K562 (cell line): ENCODE measurements around the gene LPGAT1. TPM values are rescaled to one million over a fixed set of nuclear protein-coding genes. Genes with fewer than 3 reads are reported as not detected.

Source experiments
- ATAC-seq: fragments of 200-7000 bp; cut with Tn5 transposase; 3 replicates; pipeline ENCODE4 v1.9.1; 2020; ENCODE audit warnings: moderate library complexity
- BruUV-seq: library from RNA; stranded (reverse); fragments of 400-500 nt; replicated peaks from 2 replicates; lab custom pipeline; 2021; lab: Mats Ljungman, UMichigan
- CTCF ChIA-PET: fragments of 300-600 bp; formaldehyde crosslinking; extraction: SDS; loops from one replicate; lab custom pipeline; 2021; ENCODE audit warnings: low intra/inter-chr PET ratio; lab: Yijun Ruan, JAX
- POLR2A ChIA-PET: fragments of 300-600, 350-650 bp; sonication (Branson Sonifier 250); formaldehyde crosslinking; extraction: SDS; loops from one replicate; lab custom pipeline; 2021; ENCODE audit warnings: antibody characterized with exemption, inconsistent platforms; lab: Yijun Ruan, JAX
- DNase-seq, 4 experiments: peaks; one replicate each; pipeline versions ENCODE4 v3.0.0 to v3.0.0-alpha.2; 2011 to 2018; ENCODE audit warnings: low spot score in 3 of 4, mixed read lengths in 3 of 4; ENCODE audit errors: extremely low read depth in 1 of 4
- FAIRE-seq: peaks from 2 replicates; lab custom pipeline; 2011; peaks lifted over from hg19 to GRCh38; lab: Jason Lieb, UNC
- H2AFZ ChIP-seq: 2 replicates; pipeline ENCODE4 v1.6.0; 2011; ENCODE audit warnings: low read depth, low read length, control low read depth, inconsistent platforms
- H3K27ac ChIP-seq: fragments of 200-600 bp; 3 replicates; pipeline ENCODE4 v1.8.0; 2011; ENCODE audit warnings: low read depth, mild to moderate bottlenecking, control low read depth, inconsistent platforms, low read length, moderate library complexity, mixed read lengths; ENCODE audit errors: extremely low read depth
- H3K27me3 ChIP-seq, 2 experiments: fragments of 300-600 bp in 1 of 2; 2 replicates in 1 of 2; 3 replicates in 1 of 2; pipeline versions ENCODE4 v1.6.0 to v1.8.0; 2011; ENCODE audit warnings: inconsistent platforms in 2 of 2, low read length in 2 of 2, mild to moderate bottlenecking in 1 of 2, mixed read lengths in 1 of 2, moderate library complexity in 1 of 2; ENCODE audit not compliant: control insufficient read depth in 2 of 2, insufficient read depth in 2 of 2
- H3K36me3 ChIP-seq: fragments of 300-600 bp; 3 replicates; pipeline ENCODE4 v1.8.0; 2011; ENCODE audit warnings: mild to moderate bottlenecking, low read length, inconsistent platforms; ENCODE audit not compliant: control insufficient read depth, insufficient read depth
- H3K4me1 ChIP-seq, 2 experiments: fragments of 200-600 bp in 1 of 2; replicated peaks in 1 of 2; 2 replicates in 1 of 2; 3 replicates in 1 of 2; pipeline versions ENCODE4 v1.5.1 to v1.8.0; 2011; ENCODE audit warnings: inconsistent platforms in 2 of 2, low read length in 2 of 2, mild to moderate bottlenecking in 1 of 2, mixed read lengths in 1 of 2, moderate library complexity in 1 of 2; ENCODE audit not compliant: control insufficient read depth in 2 of 2, insufficient read depth in 2 of 2
- H3K4me2 ChIP-seq: 2 replicates; pipeline ENCODE4 v1.6.1; 2011; ENCODE audit warnings: low read length, control low read depth, inconsistent platforms, mixed read lengths; ENCODE audit not compliant: insufficient read depth
- H3K4me3 ChIP-seq: fragments of 200-600 bp; sonication (generic), shearing (Covaris generic); 2 replicates; pipeline ENCODE4 v1.5.1; 2016; ENCODE audit warnings: control low read depth, inconsistent platforms
- H3K79me2 ChIP-seq: fragments of 200-600 bp; 3 replicates; pipeline ENCODE4 v1.8.0; 2011; ENCODE audit warnings: low read length, inconsistent platforms; ENCODE audit not compliant: control insufficient read depth, insufficient read depth
- H3K9ac ChIP-seq, 2 experiments: 2 replicates each; pipeline versions ENCODE4 v1.6.0 to v1.6.1; 2011; ENCODE audit warnings: low read depth in 2 of 2, low read length in 2 of 2, control low read depth in 1 of 2, inconsistent platforms in 1 of 2, mild to moderate bottlenecking in 1 of 2, mixed read lengths in 1 of 2; ENCODE audit not compliant: insufficient read depth in 1 of 2
- H3K9me1 ChIP-seq: one replicate; pipeline ENCODE4 v1.6.0; 2011; ENCODE audit warnings: inconsistent platforms, mild to moderate bottlenecking, low read length, moderate library complexity; ENCODE audit not compliant: control insufficient read depth, insufficient read depth
- H3K9me3 ChIP-seq: replicated peaks from 2 replicates; pipeline ENCODE4 v1.5.1; 2011; ENCODE audit warnings: low read depth, low read length, inconsistent platforms; ENCODE audit not compliant: control insufficient read depth, insufficient read depth
- H4K20me1 ChIP-seq: replicated peaks from 2 replicates; pipeline ENCODE4 v1.6.1; 2011; ENCODE audit warnings: low read length, inconsistent platforms, mixed read lengths; ENCODE audit not compliant: control insufficient read depth, insufficient read depth
- NBN ChIP-seq: fragments of 450-650 bp; IDR thresholded peaks from 2 replicates; pipeline ENCODE4 v1.6.1; 2016; ENCODE audit warnings: low read depth, mild to moderate bottlenecking
- PHTF2 ChIP-seq: fragments of 250-450 bp; sonication (Bioruptor Pico); IDR thresholded peaks from 2 replicates; pipeline ENCODE4 v1.5.0; 2021; ENCODE audit warnings: mild to moderate bottlenecking
- SMARCC2 ChIP-seq: fragments of 450-650 bp; IDR thresholded peaks from 2 replicates; pipeline ENCODE4 v1.6.1; 2017; ENCODE audit warnings: antibody characterized with exemption, moderate library complexity, mild to moderate bottlenecking, low read depth
- SRSF1 ChIP-seq: fragments of 200-400 bp; formaldehyde crosslinking; IDR thresholded peaks from 2 replicates; pipeline ENCODE4 v1.6.1; 2017; ENCODE audit warnings: mild to moderate bottlenecking, low read depth, low read length, moderate library complexity
- ZKSCAN8 ChIP-seq: fragments of 200-800 bp; sonication (Bioruptor generic); IDR thresholded peaks from 2 replicates; pipeline ENCODE4 v1.6.1; 2016; ENCODE audit warnings: missing genetic modification characterization, missing compliant biosample characterization
- ZNF224 ChIP-seq: sonication (generic); formaldehyde crosslinking; IDR thresholded peaks from 2 replicates; pipeline ENCODE4 v1.8.0; 2022; ENCODE audit warnings: mild to moderate bottlenecking, missing genetic modification reagents
- ZNF695 ChIP-seq: fragments of 450-650 bp; formaldehyde crosslinking; IDR thresholded peaks from 2 replicates; pipeline ENCODE4 v1.4.0; 2020; ENCODE audit warnings: mild to moderate bottlenecking, moderate library complexity
- WGBS: fragments of 100-300 bp; shearing (Covaris generic); methylation state at CpG from one replicate; pipeline ENCODE4 v1.1.6; 2016; ENCODE audit warnings: low coverage, mixed read lengths; ENCODE audit not compliant: insufficient coverage; ENCODE audit errors: missing lambda C conversion rate; 5-methylcytosine and 5-hydroxymethylcytosine counted together
- in situ Hi-C: fragments of 300-500 bp; cut with MboI; formaldehyde crosslinking; loops from 4 replicates; pipeline ENCODE4 v1.15.0; 2018; ENCODE audit warnings: inconsistent platforms, mixed read lengths
- intact Hi-C: fragments of 100-400 bp; cut with micrococcal nuclease; formaldehyde crosslinking; loops from 2 replicates; pipeline ENCODE4 v1.14.2; 2022
- polyA plus RNA-seq, 8 experiments: library from polyadenylated mRNA; depleted of rRNA in 4 of 8; stranded (reverse) in 5 of 8; unstranded in 3 of 8; fragments of >200 nt; fragmentation: Nextera tagmentation in 2 of 8; fragmentation: Illumina TruSeq in 1 of 8; extraction: Ambion mirVana in 2 of 8; extraction: Trizol in 1 of 8; gene quantifications; 2 replicates each; pipeline versions ENCODE4 v1.2.1 to v1.2.3, GENCODE V29; 2011 to 2014; ENCODE audit warnings: inconsistent platforms in 1 of 8, missing spikeins in 1 of 8
- total RNA-seq, 7 experiments: library from RNA; depleted of rRNA in 6 of 7; stranded (reverse); fragments of >200 nt in 6 of 7; fragmentation: Illumina TruSeq in 2 of 7; extraction: Trizol in 2 of 7; gene quantifications; 2 replicates each; pipeline versions ENCODE4 v1.2.1 to v1.2.3, GENCODE V29; 2011 to 2021; ENCODE audit warnings: low replicate concordance in 1 of 7
- TF ChIP-seq, protein P1 (sequence below): fragments of 250-450 bp; sonication (Bioruptor Pico); IDR thresholded peaks from 2 replicates; pipeline ENCODE4 v1.4.0; 2020; ENCODE audit warnings: mild to moderate bottlenecking, moderate library complexity, borderline replicate concordance
- TF ChIP-seq, protein P2 (sequence below): fragments of 450-650 bp; IDR thresholded peaks from 2 replicates; pipeline ENCODE4 v1.6.1; 2014; ENCODE audit warnings: low read depth, mild to moderate bottlenecking, moderate library complexity, borderline replicate concordance
- TF ChIP-seq, protein P3 (sequence below): IDR thresholded peaks from 2 replicates; pipeline ENCODE4 v1.6.1; 2011; ENCODE audit warnings: borderline replicate concordance, low read depth, mild to moderate bottlenecking, moderate library complexity, low read length; ENCODE audit not compliant: insufficient read depth, poor library complexity, severe bottlenecking
- TF ChIP-seq, protein P4 (sequence below): fragments of 200-800 bp; sonication (Bioruptor generic); IDR thresholded peaks from 2 replicates; pipeline ENCODE4 v1.6.1; 2017; ENCODE audit warnings: missing genetic modification characterization, missing compliant biosample characterization

LPGAT1 gene
- total and polyA plus RNA-seq, 9 of the 15 experiments (the other 6 are each of a cell fraction or from before 2014, with no cell fraction given) = 5.7 to 31.4 (median 16.3) TPM

DNA sequence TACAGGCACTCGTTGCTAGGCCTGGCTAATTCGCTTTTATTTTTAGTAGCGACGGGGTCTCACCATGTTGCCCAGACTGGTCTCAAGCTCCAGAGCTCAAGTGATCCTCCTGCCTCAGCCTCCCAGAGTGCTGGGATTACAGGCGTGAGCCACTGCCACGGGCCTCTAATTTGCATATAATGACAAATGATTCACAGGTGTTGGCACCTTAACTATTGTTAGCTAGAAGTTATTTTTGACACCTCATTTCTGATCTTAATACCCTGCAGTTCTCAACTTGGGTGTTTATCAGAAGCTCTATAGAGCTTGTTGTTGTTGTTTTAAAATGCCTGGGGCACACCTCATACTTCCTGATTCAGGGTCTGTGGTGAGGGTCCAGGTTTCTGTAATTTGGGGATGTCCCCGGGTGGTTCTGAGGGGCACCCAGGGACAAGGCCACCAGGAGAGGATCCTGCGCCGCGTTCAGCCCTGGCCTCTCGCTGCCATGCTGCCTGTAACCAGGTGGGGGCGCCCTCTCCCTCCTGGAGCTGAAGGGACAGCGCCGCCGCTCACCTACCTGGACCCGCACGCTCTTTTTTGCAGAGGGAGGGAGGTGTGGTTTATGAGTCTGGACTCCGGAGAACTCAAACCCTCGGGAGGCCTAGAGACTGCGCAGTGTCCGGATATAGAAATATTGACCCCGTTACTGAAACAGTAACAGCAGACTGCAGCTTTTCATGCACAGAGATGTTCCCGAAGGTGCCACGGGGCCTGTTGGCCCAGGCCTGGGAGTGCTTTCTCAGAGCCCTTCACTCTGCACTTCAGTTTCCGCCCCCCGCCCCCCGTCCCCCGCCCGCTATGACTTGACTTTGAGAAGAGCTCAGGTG is 132.2 kb downstream of the LPGAT1 start:
- Histone ChIP-seq H3K4me1 (peaks cover 12 to 13% of the 10 kb centered on the region in 2 experiments; a peak in 4 of 5 replicates), H3K4me2 (peak overlapping the region; percentile 58), H3K9ac (no peak overlapping the region), H3K27me3 (peaks cover 0 to 7% of the 10 kb centered on the region in 2 experiments; a peak in 1 of 5 replicates), H3K9me1 (no peaks in the 10 kb centered on the region), H3K27ac (no peak overlapping the region), H3K4me3 (no peak overlapping the region), H2AFZ (peak overlapping the region; percentile 75), H3K36me3 (no peaks in the 10 kb centered on the region), H3K79me2 (no peaks in the 10 kb centered on the region), H3K9me3 (no peaks in the 10 kb centered on the region), H4K20me1 (no peaks in the 10 kb centered on the region)
- 9% methylated on average over 29 of the region's 29 CpGs for WGBS
- intact Hi-C loops (loop anchor here (1.0 to 5.0 kb wide), 3 partner anchors 132 to 759 kb away; partner anchors contain the start of genes DTL, INTS7 and LPGAT1), in situ Hi-C loops (loop anchor here (5.0 to 25.0 kb wide), 3 partner anchors 134 to 664 kb away; partner anchors contain the start of genes DTL, INTS7 and LPGAT1)
- ATAC-seq = peak; percentile 97
- peak; percentile 86 for FAIRE-seq
- CTCF ChIA-PET = interaction anchor here (0.6 to 2.7 kb wide), 5 partner anchors 57 to 618 kb away, joined by 3 to 17 read pairs (median 9); partner anchors contain the start of genes DTL, INTS7 and LPGAT1
- peak; percentile 90 to 94 (median 92) for DNase-seq
- no TSS peak for BruUV-seq
- POLR2A ChIA-PET = interaction anchor here (0.6 to 3.4 kb wide), 10 partner anchors 15 to 1291 kb away, joined by 3 to 15 read pairs (median 4); partner anchors contain the start of genes DTL and INTS7
- TF ChIP-seq ZNF695 (CRISPR knock-in tag) = no peak
- TF ChIP-seq, protein P1, sequence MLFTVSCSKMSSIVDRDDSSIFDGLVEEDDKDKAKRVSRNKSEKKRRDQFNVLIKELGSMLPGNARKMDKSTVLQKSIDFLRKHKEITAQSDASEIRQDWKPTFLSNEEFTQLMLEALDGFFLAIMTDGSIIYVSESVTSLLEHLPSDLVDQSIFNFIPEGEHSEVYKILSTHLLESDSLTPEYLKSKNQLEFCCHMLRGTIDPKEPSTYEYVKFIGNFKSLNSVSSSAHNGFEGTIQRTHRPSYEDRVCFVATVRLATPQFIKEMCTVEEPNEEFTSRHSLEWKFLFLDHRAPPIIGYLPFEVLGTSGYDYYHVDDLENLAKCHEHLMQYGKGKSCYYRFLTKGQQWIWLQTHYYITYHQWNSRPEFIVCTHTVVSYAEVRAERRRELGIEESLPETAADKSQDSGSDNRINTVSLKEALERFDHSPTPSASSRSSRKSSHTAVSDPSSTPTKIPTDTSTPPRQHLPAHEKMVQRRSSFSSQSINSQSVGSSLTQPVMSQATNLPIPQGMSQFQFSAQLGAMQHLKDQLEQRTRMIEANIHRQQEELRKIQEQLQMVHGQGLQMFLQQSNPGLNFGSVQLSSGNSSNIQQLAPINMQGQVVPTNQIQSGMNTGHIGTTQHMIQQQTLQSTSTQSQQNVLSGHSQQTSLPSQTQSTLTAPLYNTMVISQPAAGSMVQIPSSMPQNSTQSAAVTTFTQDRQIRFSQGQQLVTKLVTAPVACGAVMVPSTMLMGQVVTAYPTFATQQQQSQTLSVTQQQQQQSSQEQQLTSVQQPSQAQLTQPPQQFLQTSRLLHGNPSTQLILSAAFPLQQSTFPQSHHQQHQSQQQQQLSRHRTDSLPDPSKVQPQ (CRISPR knock-in tag) = no peak
- no peak for TF ChIP-seq SMARCC2
- TF ChIP-seq, protein P2, sequence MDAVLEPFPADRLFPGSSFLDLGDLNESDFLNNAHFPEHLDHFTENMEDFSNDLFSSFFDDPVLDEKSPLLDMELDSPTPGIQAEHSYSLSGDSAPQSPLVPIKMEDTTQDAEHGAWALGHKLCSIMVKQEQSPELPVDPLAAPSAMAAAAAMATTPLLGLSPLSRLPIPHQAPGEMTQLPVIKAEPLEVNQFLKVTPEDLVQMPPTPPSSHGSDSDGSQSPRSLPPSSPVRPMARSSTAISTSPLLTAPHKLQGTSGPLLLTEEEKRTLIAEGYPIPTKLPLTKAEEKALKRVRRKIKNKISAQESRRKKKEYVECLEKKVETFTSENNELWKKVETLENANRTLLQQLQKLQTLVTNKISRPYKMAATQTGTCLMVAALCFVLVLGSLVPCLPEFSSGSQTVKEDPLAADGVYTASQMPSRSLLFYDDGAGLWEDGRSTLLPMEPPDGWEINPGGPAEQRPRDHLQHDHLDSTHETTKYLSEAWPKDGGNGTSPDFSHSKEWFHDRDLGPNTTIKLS = 0 out of 2 replicates have a peak, but pooled peaks have one; percentile 40
- no peak for TF ChIP-seq PHTF2 (CRISPR knock-in tag)
- TF ChIP-seq, protein P3, sequence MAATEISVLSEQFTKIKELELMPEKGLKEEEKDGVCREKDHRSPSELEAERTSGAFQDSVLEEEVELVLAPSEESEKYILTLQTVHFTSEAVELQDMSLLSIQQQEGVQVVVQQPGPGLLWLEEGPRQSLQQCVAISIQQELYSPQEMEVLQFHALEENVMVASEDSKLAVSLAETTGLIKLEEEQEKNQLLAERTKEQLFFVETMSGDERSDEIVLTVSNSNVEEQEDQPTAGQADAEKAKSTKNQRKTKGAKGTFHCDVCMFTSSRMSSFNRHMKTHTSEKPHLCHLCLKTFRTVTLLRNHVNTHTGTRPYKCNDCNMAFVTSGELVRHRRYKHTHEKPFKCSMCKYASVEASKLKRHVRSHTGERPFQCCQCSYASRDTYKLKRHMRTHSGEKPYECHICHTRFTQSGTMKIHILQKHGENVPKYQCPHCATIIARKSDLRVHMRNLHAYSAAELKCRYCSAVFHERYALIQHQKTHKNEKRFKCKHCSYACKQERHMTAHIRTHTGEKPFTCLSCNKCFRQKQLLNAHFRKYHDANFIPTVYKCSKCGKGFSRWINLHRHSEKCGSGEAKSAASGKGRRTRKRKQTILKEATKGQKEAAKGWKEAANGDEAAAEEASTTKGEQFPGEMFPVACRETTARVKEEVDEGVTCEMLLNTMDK = peak; percentile 58
- no peak for TF ChIP-seq ZKSCAN8
- TF ChIP-seq NBN = peak; percentile 27; the same call in 1 of the 2 replicates
- TF ChIP-seq ZNF224 (CRISPR knock-in tag) = no peak
- TF ChIP-seq SRSF1 = no peak
- TF ChIP-seq, protein P4, sequence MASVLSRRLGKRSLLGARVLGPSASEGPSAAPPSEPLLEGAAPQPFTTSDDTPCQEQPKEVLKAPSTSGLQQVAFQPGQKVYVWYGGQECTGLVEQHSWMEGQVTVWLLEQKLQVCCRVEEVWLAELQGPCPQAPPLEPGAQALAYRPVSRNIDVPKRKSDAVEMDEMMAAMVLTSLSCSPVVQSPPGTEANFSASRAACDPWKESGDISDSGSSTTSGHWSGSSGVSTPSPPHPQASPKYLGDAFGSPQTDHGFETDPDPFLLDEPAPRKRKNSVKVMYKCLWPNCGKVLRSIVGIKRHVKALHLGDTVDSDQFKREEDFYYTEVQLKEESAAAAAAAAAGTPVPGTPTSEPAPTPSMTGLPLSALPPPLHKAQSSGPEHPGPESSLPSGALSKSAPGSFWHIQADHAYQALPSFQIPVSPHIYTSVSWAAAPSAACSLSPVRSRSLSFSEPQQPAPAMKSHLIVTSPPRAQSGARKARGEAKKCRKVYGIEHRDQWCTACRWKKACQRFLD (CRISPR knock-in tag) = no peak
